Measurements from ENCODE around the gene ASXL2. TPM values are rescaled to one million over a fixed set of nuclear protein-coding genes. Genes with fewer than 3 reads are reported as not detected.

ASXL2 gene
- polyA plus RNA-seq, 1 donor from 2014 or later, result 2.9 TPM

GRCh38 chr2:25894135-25894830 lies 16.0 kb upstream of the ASXL2 start:
- H3K9me3 ChIP-seq (ENCODE audit: low read length), result no peaks in the 10 kb centered on the region
- H4K20me1 ChIP-seq (ENCODE audit: insufficient read depth), result no peaks in the 10 kb centered on the region
- no peaks in the 10 kb centered on the region for H3K27me3 ChIP-seq (ENCODE audit: insufficient read depth, low read depth, low read length)
- no peaks in the 10 kb centered on the region for H3F3A ChIP-seq (ENCODE audit: insufficient read depth, low read length, poor library complexity, severe bottlenecking)
- no peak overlapping the region for H3K27ac ChIP-seq (ENCODE audit: low read length)
- no peak overlapping the region for H3K4me2 ChIP-seq (ENCODE audit: low read length)
- H2AFZ ChIP-seq (ENCODE audit: low read depth, low read length), result no peak overlapping the region
- H3K4me3 ChIP-seq (ENCODE audit: low read length), result no peak overlapping the region
- no peak overlapping the region for H3K9ac ChIP-seq (ENCODE audit: low read length)
- H3K9me2 ChIP-seq (ENCODE audit: insufficient read depth, low read length), result no peaks in the 10 kb centered on the region
- no peaks in the 10 kb centered on the region for H3K36me3 ChIP-seq (ENCODE audit: insufficient read depth, low read length)
- TF ChIP-seq SMC3 (conservative IDR thresholded peaks at IDR 0.05; ENCODE audit: poor library complexity) (no peak), MXI1 (conservative IDR thresholded peaks at IDR 0.05; ENCODE audit: poor library complexity, severe bottlenecking) (no peak), POLR2AphosphoS5 (IDR thresholded peaks at IDR 0.05) (no peak), EP300 (conservative IDR thresholded peaks at IDR 0.05; ENCODE audit: poor library complexity, severe bottlenecking) (no peak), RAD21 (conservative IDR thresholded peaks at IDR 0.05) (no peak), TAF1 (IDR thresholded peaks at IDR 0.05; ENCODE audit: low read depth) (no peak)
- H3K79me2 ChIP-seq (replicated peaks; ENCODE audit: insufficient read depth, low read length), result no peaks in the 10 kb centered on the region

- Histone ChIP-seq H4K20me1 (ENCODE audit: insufficient read depth) (no peaks in the 10 kb centered on the region), H3K9ac (ENCODE audit: low read length) (no peak overlapping the region), H3K9me2 (ENCODE audit: insufficient read depth, low read length) (no peaks in the 10 kb centered on the region), H3K27me3 (ENCODE audit: insufficient read depth, low read depth, low read length) (no peaks in the 10 kb centered on the region), H3K27ac (ENCODE audit: low read length) (no peak overlapping the region), H3K9me3 (ENCODE audit: low read length) (no peaks in the 10 kb centered on the region), H3K4me3 (ENCODE audit: low read length) (no peak overlapping the region), H3K36me3 (ENCODE audit: insufficient read depth, low read length) (no peaks in the 10 kb centered on the region), H3F3A (ENCODE audit: insufficient read depth, low read length, poor library complexity, severe bottlenecking) (no peaks in the 10 kb centered on the region), H3K4me2 (ENCODE audit: low read length) (no peak overlapping the region), H3K79me2 (replicated peaks; ENCODE audit: insufficient read depth, low read length) (no peaks in the 10 kb centered on the region), H2AFZ (ENCODE audit: low read depth, low read length) (no peak overlapping the region)
- TF ChIP-seq, protein P1, sequence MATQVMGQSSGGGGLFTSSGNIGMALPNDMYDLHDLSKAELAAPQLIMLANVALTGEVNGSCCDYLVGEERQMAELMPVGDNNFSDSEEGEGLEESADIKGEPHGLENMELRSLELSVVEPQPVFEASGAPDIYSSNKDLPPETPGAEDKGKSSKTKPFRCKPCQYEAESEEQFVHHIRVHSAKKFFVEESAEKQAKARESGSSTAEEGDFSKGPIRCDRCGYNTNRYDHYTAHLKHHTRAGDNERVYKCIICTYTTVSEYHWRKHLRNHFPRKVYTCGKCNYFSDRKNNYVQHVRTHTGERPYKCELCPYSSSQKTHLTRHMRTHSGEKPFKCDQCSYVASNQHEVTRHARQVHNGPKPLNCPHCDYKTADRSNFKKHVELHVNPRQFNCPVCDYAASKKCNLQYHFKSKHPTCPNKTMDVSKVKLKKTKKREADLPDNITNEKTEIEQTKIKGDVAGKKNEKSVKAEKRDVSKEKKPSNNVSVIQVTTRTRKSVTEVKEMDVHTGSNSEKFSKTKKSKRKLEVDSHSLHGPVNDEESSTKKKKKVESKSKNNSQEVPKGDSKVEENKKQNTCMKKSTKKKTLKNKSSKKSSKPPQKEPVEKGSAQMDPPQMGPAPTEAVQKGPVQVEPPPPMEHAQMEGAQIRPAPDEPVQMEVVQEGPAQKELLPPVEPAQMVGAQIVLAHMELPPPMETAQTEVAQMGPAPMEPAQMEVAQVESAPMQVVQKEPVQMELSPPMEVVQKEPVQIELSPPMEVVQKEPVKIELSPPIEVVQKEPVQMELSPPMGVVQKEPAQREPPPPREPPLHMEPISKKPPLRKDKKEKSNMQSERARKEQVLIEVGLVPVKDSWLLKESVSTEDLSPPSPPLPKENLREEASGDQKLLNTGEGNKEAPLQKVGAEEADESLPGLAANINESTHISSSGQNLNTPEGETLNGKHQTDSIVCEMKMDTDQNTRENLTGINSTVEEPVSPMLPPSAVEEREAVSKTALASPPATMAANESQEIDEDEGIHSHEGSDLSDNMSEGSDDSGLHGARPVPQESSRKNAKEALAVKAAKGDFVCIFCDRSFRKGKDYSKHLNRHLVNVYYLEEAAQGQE (IDR thresholded peaks at IDR 0.05; ENCODE audit: borderline replicate concordance), result no peak
- TF ChIP-seq SMC3 (conservative IDR thresholded peaks at IDR 0.05; ENCODE audit: poor library complexity), result no peak
- TF ChIP-seq EP300 (conservative IDR thresholded peaks at IDR 0.05; ENCODE audit: poor library complexity, severe bottlenecking), result no peak
- no peak for TF ChIP-seq RAD21 (conservative IDR thresholded peaks at IDR 0.05)
- no peak for TF ChIP-seq EZH2 (IDR thresholded peaks at IDR 0.05; ENCODE audit: borderline replicate concordance, insufficient read depth, low read length, poor library complexity, severe bottlenecking)
Observed at GRCh38 chr2:25891672-25892071, 13.4 kb upstream of the ASXL2 start.

DNA sequence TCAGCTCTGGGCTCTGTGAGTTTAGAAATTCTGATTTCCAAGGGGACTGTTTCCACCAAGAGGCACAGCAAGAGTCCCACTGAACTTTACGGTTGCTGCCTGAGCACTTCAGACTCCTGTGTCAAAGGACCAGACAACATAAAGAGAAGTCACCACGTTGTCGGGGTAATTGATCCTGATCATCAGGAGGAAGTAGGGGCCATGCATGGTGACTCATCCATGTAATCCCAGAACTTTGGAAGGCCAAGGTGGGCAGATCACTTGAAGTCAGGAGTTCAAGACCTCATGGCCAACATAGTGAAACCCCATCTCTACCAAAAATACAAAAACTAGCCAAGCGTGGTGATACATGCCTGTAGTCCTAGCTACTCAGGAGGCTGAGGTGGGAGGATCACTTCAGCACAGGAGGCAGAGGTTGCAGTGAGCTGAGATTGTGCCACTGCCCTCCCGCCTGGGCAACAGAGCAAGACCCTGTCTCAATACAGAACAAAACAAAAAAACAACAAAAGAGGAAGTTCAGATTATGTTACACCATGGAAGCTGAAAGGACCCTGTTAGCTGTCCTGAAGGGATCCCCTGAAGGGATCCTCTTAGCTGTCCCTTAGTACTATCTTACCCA lies 9.4 kb upstream of the ASXL2 start:
- no peak overlapping the region for H3K27ac ChIP-seq (ENCODE audit: low read length)
- H4K20me1 ChIP-seq (ENCODE audit: insufficient read depth), result no peaks in the 10 kb centered on the region
- no peak for TF ChIP-seq TAF1 (IDR thresholded peaks at IDR 0.05; ENCODE audit: low read depth)
- TF ChIP-seq MXI1 (conservative IDR thresholded peaks at IDR 0.05; ENCODE audit: poor library complexity, severe bottlenecking), result no peak
- no peak for TF ChIP-seq EZH2 (IDR thresholded peaks at IDR 0.05; ENCODE audit: borderline replicate concordance, insufficient read depth, low read length, poor library complexity, severe bottlenecking)
- TF ChIP-seq POLR2AphosphoS5 (IDR thresholded peaks at IDR 0.05), result no peak
- TF ChIP-seq, protein P1 (IDR thresholded peaks at IDR 0.05; ENCODE audit: borderline replicate concordance), result no peak
- TF ChIP-seq CTCF (IDR thresholded peaks at IDR 0.05; ENCODE audit: poor library complexity, severe bottlenecking), result no peak
- TF ChIP-seq RAD21 (conservative IDR thresholded peaks at IDR 0.05), result no peak
- TF ChIP-seq SMC3 (conservative IDR thresholded peaks at IDR 0.05; ENCODE audit: poor library complexity), result no peak
- H3K9ac ChIP-seq (ENCODE audit: low read length), result no peak overlapping the region
- H2AFZ ChIP-seq (ENCODE audit: low read depth, low read length), result no peak overlapping the region
- H3K9me3 ChIP-seq (ENCODE audit: low read length), result no peaks in the 10 kb centered on the region
- H3F3A ChIP-seq (ENCODE audit: insufficient read depth, low read length, poor library complexity, severe bottlenecking), result no peaks in the 10 kb centered on the region
- no peak overlapping the region for H3K4me3 ChIP-seq (ENCODE audit: low read length)
- H3K36me3 ChIP-seq (ENCODE audit: insufficient read depth, low read length), result no peaks in the 10 kb centered on the region
- H3K9me2 ChIP-seq (ENCODE audit: insufficient read depth, low read length), result no peaks in the 10 kb centered on the region
- no peak overlapping the region for H3K4me2 ChIP-seq (ENCODE audit: low read length)
- no peaks in the 10 kb centered on the region for H3K27me3 ChIP-seq (ENCODE audit: insufficient read depth, low read depth, low read length)
- H3K79me2 ChIP-seq (replicated peaks; ENCODE audit: insufficient read depth, low read length), result no peaks in the 10 kb centered on the region

Data from neural cell (in vitro differentiated cells).